ENCODE results near the gene MAPK1.
"Not testable (repeated sequence)": the region's sequence is repeated elsewhere in the genome, so short reads cannot be mapped to it uniquely, and the experiment has no call there.

The MAPK1 gene

DNA sequence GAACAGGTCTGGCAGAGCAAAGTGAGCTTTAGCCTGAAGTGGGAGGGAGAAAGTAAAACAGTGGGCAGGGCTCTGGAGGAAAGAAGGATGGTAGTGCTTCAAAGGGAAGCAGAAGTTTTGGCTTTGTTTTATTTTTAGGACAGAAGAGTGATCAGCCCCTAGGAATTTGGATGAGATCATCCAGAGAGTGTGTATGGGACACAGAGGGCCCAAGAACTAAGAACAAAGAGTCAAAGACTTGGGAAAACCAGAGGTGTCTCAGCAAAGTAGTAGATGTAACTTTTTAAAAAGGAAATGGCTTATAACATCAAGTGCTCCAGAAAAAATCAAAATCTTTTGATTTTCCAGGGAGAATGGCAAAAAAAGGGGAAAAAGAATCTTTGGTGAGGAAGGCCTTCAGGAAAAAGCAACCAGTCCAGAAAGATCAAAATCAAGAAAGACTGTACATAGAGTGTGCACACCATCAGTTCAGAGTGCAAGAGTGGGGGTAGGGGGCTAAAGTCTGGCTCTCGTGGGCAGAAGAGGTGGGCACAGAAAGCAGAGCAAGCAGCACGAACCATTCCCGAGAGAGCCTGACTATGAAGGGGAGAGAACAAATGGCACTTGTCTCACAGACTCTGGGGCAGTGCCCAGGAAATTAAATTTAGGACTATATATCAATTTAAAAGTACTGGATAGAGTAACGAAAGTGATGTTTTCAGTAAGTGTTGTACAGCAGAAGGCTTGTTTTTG is 30.0 kb downstream of the MAPK1 start (continued):
- no peak for TF ChIP-seq ZNF19 (tag by site-specific recombination; IDR thresholded peaks at IDR 0.05; ENCODE audit: low read depth)
- no peak for TF ChIP-seq ZNF146 (tag by site-specific recombination; IDR thresholded peaks at IDR 0.05)
- TF ChIP-seq ZNF670 (tag by site-specific recombination; IDR thresholded peaks at IDR 0.05; ENCODE audit: low read depth) = no peak
- TF ChIP-seq ZNF76 (tag by site-specific recombination; IDR thresholded peaks at IDR 0.05; ENCODE audit: borderline replicate concordance, low read depth) = no peak
- no peak for TF ChIP-seq TCF7L2 (IDR thresholded peaks at IDR 0.05; ENCODE audit: borderline replicate concordance, low read depth, low read length)
- no peak for TF ChIP-seq ZNF830 (tag by site-specific recombination; IDR thresholded peaks at IDR 0.05; ENCODE audit: low read depth)
- TF ChIP-seq ZNF239 (tag by site-specific recombination; IDR thresholded peaks at IDR 0.05) = no peak
- no peak for TF ChIP-seq SP3 (tag by site-specific recombination; IDR thresholded peaks at IDR 0.05)
- no peak for TF ChIP-seq ZNF626 (tag by site-specific recombination; IDR thresholded peaks at IDR 0.05)
- TF ChIP-seq ZNF221 (tag by site-specific recombination; IDR thresholded peaks at IDR 0.05; ENCODE audit: borderline replicate concordance) = no peak
- TF ChIP-seq, protein P1, sequence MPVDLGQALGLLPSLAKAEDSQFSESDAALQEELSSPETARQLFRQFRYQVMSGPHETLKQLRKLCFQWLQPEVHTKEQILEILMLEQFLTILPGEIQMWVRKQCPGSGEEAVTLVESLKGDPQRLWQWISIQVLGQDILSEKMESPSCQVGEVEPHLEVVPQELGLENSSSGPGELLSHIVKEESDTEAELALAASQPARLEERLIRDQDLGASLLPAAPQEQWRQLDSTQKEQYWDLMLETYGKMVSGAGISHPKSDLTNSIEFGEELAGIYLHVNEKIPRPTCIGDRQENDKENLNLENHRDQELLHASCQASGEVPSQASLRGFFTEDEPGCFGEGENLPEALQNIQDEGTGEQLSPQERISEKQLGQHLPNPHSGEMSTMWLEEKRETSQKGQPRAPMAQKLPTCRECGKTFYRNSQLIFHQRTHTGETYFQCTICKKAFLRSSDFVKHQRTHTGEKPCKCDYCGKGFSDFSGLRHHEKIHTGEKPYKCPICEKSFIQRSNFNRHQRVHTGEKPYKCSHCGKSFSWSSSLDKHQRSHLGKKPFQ (tag by site-specific recombination; IDR thresholded peaks at IDR 0.05) = 0 out of 2 replicates have a peak, but pooled peaks have one; percentile 10
- no peak for TF ChIP-seq ZNF596 (tag by site-specific recombination; IDR thresholded peaks at IDR 0.05)
- TF ChIP-seq ZNF501 (tag by site-specific recombination; IDR thresholded peaks at IDR 0.05) = no peak
- peak; percentile 92; the same call in 1 of the 2 replicates for TF ChIP-seq ZBTB48 (tag by site-specific recombination; IDR thresholded peaks at IDR 0.05)
- no peak for TF ChIP-seq KLF7 (tag by site-specific recombination; IDR thresholded peaks at IDR 0.05; ENCODE audit: borderline replicate concordance)
- TF ChIP-seq, protein P2, sequence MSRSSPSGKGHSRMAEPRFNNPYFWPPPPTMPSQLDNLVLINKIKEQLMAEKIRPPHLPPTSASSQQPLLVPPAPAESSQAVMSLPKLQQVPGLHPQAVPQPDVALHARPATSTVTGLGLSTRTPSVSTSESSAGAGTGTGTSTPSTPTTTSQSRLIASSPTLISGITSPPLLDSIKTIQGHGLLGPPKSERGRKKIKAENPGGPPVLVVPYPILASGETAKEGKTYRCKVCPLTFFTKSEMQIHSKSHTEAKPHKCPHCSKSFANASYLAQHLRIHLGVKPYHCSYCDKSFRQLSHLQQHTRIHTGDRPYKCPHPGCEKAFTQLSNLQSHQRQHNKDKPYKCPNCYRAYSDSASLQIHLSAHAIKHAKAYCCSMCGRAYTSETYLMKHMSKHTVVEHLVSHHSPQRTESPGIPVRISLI (tag by site-specific recombination; IDR thresholded peaks at IDR 0.05) = no peak
- no peak for TF ChIP-seq ZNF416 (tag by site-specific recombination; IDR thresholded peaks at IDR 0.05)
- no peak for TF ChIP-seq ZNF133 (tag by site-specific recombination; IDR thresholded peaks at IDR 0.05)
- TF ChIP-seq, protein P3, sequence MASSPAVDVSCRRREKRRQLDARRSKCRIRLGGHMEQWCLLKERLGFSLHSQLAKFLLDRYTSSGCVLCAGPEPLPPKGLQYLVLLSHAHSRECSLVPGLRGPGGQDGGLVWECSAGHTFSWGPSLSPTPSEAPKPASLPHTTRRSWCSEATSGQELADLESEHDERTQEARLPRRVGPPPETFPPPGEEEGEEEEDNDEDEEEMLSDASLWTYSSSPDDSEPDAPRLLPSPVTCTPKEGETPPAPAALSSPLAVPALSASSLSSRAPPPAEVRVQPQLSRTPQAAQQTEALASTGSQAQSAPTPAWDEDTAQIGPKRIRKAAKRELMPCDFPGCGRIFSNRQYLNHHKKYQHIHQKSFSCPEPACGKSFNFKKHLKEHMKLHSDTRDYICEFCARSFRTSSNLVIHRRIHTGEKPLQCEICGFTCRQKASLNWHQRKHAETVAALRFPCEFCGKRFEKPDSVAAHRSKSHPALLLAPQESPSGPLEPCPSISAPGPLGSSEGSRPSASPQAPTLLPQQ (tag by site-specific recombination; IDR thresholded peaks at IDR 0.05) = peak; percentile 76
- TF ChIP-seq, protein P4, sequence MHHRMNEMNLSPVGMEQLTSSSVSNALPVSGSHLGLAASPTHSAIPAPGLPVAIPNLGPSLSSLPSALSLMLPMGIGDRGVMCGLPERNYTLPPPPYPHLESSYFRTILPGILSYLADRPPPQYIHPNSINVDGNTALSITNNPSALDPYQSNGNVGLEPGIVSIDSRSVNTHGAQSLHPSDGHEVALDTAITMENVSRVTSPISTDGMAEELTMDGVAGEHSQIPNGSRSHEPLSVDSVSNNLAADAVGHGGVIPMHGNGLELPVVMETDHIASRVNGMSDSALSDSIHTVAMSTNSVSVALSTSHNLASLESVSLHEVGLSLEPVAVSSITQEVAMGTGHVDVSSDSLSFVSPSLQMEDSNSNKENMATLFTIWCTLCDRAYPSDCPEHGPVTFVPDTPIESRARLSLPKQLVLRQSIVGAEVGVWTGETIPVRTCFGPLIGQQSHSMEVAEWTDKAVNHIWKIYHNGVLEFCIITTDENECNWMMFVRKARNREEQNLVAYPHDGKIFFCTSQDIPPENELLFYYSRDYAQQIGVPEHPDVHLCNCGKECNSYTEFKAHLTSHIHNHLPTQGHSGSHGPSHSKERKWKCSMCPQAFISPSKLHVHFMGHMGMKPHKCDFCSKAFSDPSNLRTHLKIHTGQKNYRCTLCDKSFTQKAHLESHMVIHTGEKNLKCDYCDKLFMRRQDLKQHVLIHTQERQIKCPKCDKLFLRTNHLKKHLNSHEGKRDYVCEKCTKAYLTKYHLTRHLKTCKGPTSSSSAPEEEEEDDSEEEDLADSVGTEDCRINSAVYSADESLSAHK (tag by site-specific recombination; IDR thresholded peaks at IDR 0.05) = no peak
- TF ChIP-seq, protein P5, sequence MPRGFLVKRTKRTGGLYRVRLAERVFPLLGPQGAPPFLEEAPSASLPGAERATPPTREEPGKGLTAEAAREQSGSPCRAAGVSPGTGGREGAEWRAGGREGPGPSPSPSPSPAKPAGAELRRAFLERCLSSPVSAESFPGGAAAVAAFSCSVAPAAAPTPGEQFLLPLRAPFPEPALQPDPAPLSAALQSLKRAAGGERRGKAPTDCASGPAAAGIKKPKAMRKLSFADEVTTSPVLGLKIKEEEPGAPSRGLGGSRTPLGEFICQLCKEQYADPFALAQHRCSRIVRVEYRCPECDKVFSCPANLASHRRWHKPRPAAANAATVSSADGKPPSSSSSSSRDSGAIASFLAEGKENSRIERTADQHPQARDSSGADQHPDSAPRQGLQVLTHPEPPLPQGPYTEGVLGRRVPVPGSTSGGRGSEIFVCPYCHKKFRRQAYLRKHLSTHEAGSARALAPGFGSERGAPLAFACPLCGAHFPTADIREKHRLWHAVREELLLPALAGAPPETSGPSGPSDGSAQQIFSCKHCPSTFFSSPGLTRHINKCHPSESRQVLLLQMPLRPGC (tag by site-specific recombination; IDR thresholded peaks at IDR 0.05) = peak; percentile 81; the same call in 1 of the 2 replicates
- TF ChIP-seq ZNF223 (tag by site-specific recombination; IDR thresholded peaks at IDR 0.05) = no peak
- TF ChIP-seq ZNF776 (tag by site-specific recombination; IDR thresholded peaks at IDR 0.05; ENCODE audit: borderline replicate concordance) = no peak
- TF ChIP-seq ZNF335 (tag by site-specific recombination; conservative IDR thresholded peaks at IDR 0.05) = no peak

DNA sequence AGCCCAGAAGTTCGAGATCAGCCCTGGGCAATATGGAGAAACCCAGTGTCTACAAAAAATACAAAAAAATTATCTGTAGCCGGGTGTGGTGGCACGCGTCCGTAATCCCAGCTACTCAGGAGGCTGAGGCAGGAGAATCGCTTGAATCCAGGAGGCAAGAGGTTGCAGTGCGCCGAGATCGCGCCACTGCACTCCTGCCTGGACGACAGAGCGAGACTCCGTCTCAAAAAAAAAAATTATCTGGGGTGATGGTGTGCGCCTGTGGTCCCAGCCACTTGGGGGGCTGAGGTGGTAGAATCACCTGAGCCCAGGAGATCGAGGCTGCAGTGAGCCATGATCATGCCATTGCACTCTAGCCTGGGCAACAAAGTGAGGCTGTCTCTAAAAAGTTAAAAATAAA is 31.0 kb downstream of the MAPK1 start:
- not testable (repeated sequence) for H3K9me3 ChIP-seq (ENCODE audit: control insufficient read depth, insufficient read depth, low read depth, low read length); H3K4me3 ChIP-seq (ENCODE audit: low read depth, low read length); H3K27ac ChIP-seq (ENCODE audit: extremely low read depth, low read depth, low read length); H3K36me3 ChIP-seq (ENCODE audit: control insufficient read depth in 2 of 2, insufficient read depth in 1 of 2, low read length in 2 of 2)
- ChIA-PET CTCF (interaction anchor here (0.6 to 2.0 kb wide), 4 partner anchors 13 to 54 kb away, joined by 3 to 5 read pairs (median 4); partner anchors contain the start of gene MAPK1), POLR2A (interaction anchor here (1.0 kb wide), 1 partner anchor 36 kb away, joined by 3 read pairs; no protein-coding TSS in a partner anchor)
- H3K4me1 ChIP-seq (ENCODE audit: control insufficient read depth, insufficient read depth, low read length) = peaks cover 21% of the 10 kb centered on the region

Measured in HEK293 (cell line).